ENCODE measurements around the gene SSU72.
"Not testable (repeated sequence)": the region's sequence is repeated elsewhere in the genome, so short reads cannot be mapped to it uniquely, and the experiment has no call there.

The SSU72 gene

GRCh38 chr1:1594602-1595260 lies 20.1 kb upstream of the SSU72 start:
- DNase-seq = no peak

GRCh38 chr1:1593834-1594601 lies 19.4 kb upstream of the SSU72 start:
- no peak for DNase-seq

- peak; percentile 27 for DNase-seq
These were observed 16.8 kb upstream of the SSU72 start for GRCh38 chr1:1591452-1591851.

- no peak for DNase-seq
These were observed 8.8 kb upstream of the SSU72 start for GRCh38 chr1:1583347-1584010.

GRCh38 chr1:1582585-1583346 lies 8.1 kb upstream of the SSU72 start:
- no peak for DNase-seq

GRCh38 chr1:1578371-1578940 lies 3.8 kb upstream of the SSU72 start:
- DNase-seq = no peak

GRCh38 chr1:1577367-1578011 lies 2.8 kb upstream of the SSU72 start:
- DNase-seq = no peak

- peak; percentile 65 for DNase-seq
These were observed 581 bp downstream of the SSU72 start for GRCh38 chr1:1573843-1574720.

- DNase-seq = no peak
These were observed 5.3 kb downstream of the SSU72 start for GRCh38 chr1:1569341-1569740.

- no peak for DNase-seq
These were observed 6.8 kb downstream of the SSU72 start for GRCh38 chr1:1567891-1568291.

GRCh38 chr1:1567152-1567875 lies 7.3 kb downstream of the SSU72 start:
- no peak for DNase-seq

- DNase-seq = peak; percentile 41
These were observed 9.3 kb downstream of the SSU72 start for GRCh38 chr1:1565340-1565739.

GRCh38 chr1:1564268-1564667 lies 10.4 kb downstream of the SSU72 start:
- DNase-seq = no peak

- no peak for DNase-seq
These were observed 11.0 kb downstream of the SSU72 start for GRCh38 chr1:1563688-1564087.

- DNase-seq = no peak
These were observed 12.0 kb downstream of the SSU72 start for GRCh38 chr1:1562556-1563195.

- no peak for DNase-seq
These were observed 12.7 kb downstream of the SSU72 start for GRCh38 chr1:1561801-1562470.

- no peak for DNase-seq
These were observed 14.5 kb downstream of the SSU72 start for GRCh38 chr1:1560178-1560577.

- no peak for DNase-seq
These were observed 15.6 kb downstream of the SSU72 start for GRCh38 chr1:1559066-1559465.

GRCh38 chr1:1558591-1558990 lies 16.1 kb downstream of the SSU72 start:
- DNase-seq = no peak

- not testable (repeated sequence) for DNase-seq
These were observed 17.0 kb downstream of the SSU72 start for GRCh38 chr1:1557688-1558087.
